Gastrocnemius medialis (tissue), 4 donors: Measurements from ENCODE around the gene SAP30L. TPM values are rescaled to one million over a fixed set of nuclear protein-coding genes. Genes with fewer than 3 reads are reported as not detected.

Source experiments
- ATAC-seq, 2 donors: fragments of 150-250 bp; one replicate each; pipeline ENCODE4 v1.9.1; 2016
- DNase-seq, 2 donors: peaks; one replicate each; pipeline ENCODE4 v3.0.0-alpha.2; 2019
- H3K27ac ChIP-seq, 4 donors: fragments of 200-600 bp; sonication (generic); 1 replicate in 1 of 4; 2 replicates in 3 of 4; pipeline ENCODE4 v1.5.1; 2016 to 2018; ENCODE audit warnings: mild to moderate bottlenecking in 2 of 4, moderate library complexity in 1 of 4
- H3K27me3 ChIP-seq, 3 donors: fragments of 200-600 bp; sonication (generic) in 2 of 3; 1 replicate in 1 of 3; 2 replicates in 2 of 3; pipeline versions ENCODE4 v1.5.1 to v1.6.0; 2016 to 2019; ENCODE audit warnings: mild to moderate bottlenecking in 1 of 3, moderate library complexity in 1 of 3
- H3K36me3 ChIP-seq, 2 donors: fragments of 200-600 bp; sonication (generic) in 1 of 2; one replicate each; pipeline ENCODE4 v1.5.1; 2017 to 2018
- H3K4me1 ChIP-seq, 2 donors: fragments of 200-600 bp; sonication (generic) in 1 of 2; one replicate each; pipeline ENCODE4 v1.5.1; 2016 to 2017; ENCODE audit warnings: mild to moderate bottlenecking in 2 of 2
- H3K4me3 ChIP-seq, 4 donors: fragments of 200-600 bp; sonication (generic) in 3 of 4; 1 replicate in 1 of 4; 2 replicates in 3 of 4; pipeline ENCODE4 v1.5.1; 2016 to 2019; ENCODE audit warnings: mild to moderate bottlenecking in 2 of 4
- H3K9me3 ChIP-seq, 3 donors: fragments of 200-600 bp; sonication (generic) in 2 of 3; 1 replicate in 1 of 3; 2 replicates in 2 of 3; pipeline ENCODE4 v1.5.1; 2016 to 2019
- POLR2A ChIP-seq, 2 donors: fragments of 450-650 bp; IDR thresholded peaks; one replicate each; pipeline ENCODE4 v1.6.1; 2017; ENCODE audit warnings: antibody characterized with exemption in 2 of 2, mild to moderate bottlenecking in 2 of 2, moderate library complexity in 2 of 2
- in situ Hi-C, 4 donors: fragments of 200-750 bp; cut with MboI; loops; one replicate each; pipeline versions ENCODE4 v1.15.0 to v1.8.0; 2017; ENCODE audit warnings: low sequenced_read_pairs in 4 of 4
- intact Hi-C: fragments of 100-400 bp; cut with DNase I; formaldehyde crosslinking; loops from one replicate; pipeline ENCODE4 v1.15.1; 2023; ENCODE audit warnings: low total_unique reads
- total RNA-seq, 4 donors: library from RNA; depleted of rRNA; stranded (reverse); fragments of >200 nt; gene quantifications; one replicate each; pipeline versions ENCODE4 v1.1.0 to v1.2.3, GENCODE V29; 2016
- TF ChIP-seq, protein P1 (sequence below), 5 experiments: fragments of 450-650 bp in 3 of 5; fragments of 200-600 bp in 2 of 5; sonication (generic) in 2 of 5; IDR thresholded peaks in 4 of 5; conservative IDR thresholded peaks in 1 of 5; 1 replicate in 4 of 5; 2 replicates in 1 of 5; pipeline ENCODE4 v1.5.1; 2016 to 2019; ENCODE audit warnings: antibody characterized with exemption in 5 of 5, mild to moderate bottlenecking in 3 of 5, moderate library complexity in 3 of 5

The SAP30L gene
- total RNA-seq, 4 donors from 2014 or later: 18.8 to 35.6 (median 25.5) TPM

DNA sequence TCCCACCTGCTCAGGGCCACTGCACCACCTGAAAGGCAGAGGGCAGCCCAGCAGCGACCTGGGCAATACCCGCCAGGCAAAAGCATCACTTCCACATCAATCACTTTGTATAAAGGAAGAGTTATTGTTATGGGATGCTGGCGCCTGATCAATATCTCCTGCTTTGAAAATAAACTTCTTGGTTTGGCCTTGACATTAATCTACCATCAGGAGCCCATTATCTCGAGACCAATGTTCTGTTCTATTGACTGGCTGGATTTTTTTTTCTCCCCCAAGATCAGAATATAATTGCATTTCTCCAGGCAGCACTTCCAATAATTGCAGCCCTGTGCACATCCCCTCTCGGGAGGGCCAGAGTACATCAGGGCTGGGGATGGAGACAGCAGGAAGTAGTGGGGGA, 44.4 kb upstream of the SAP30L start:
- Histone ChIP-seq H3K4me1 (peaks cover 0 to 3% of the 10 kb centered on the region in 2 donors), H3K36me3 (no peaks in the 10 kb centered on the region), H3K27me3 (no peaks in the 10 kb centered on the region), H3K27ac (no peak overlapping the region), H3K4me3 (no peak overlapping the region), H3K9me3 (no peaks in the 10 kb centered on the region)
- DNase-seq: no peak
- TF ChIP-seq POLR2A (IDR thresholded peaks at IDR 0.05): no peak
- TF ChIP-seq, protein P1, sequence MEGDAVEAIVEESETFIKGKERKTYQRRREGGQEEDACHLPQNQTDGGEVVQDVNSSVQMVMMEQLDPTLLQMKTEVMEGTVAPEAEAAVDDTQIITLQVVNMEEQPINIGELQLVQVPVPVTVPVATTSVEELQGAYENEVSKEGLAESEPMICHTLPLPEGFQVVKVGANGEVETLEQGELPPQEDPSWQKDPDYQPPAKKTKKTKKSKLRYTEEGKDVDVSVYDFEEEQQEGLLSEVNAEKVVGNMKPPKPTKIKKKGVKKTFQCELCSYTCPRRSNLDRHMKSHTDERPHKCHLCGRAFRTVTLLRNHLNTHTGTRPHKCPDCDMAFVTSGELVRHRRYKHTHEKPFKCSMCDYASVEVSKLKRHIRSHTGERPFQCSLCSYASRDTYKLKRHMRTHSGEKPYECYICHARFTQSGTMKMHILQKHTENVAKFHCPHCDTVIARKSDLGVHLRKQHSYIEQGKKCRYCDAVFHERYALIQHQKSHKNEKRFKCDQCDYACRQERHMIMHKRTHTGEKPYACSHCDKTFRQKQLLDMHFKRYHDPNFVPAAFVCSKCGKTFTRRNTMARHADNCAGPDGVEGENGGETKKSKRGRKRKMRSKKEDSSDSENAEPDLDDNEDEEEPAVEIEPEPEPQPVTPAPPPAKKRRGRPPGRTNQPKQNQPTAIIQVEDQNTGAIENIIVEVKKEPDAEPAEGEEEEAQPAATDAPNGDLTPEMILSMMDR (IDR thresholded peaks at IDR 0.05 in 4 of 5, conservative IDR thresholded peaks at IDR 0.05 in 1 of 5): no peak
- intact Hi-C loops (loop anchor here (5.0 to 10.0 kb wide), 2 partner anchors 209 to 427 kb away; partner anchors contain the start of gene GALNT10), in situ Hi-C loops (loop anchor here (5.0 to 25.0 kb wide), 4 partner anchors 207 to 329 kb away; partner anchors contain the start of gene GALNT10 (in 2 of the 4))
- no peak for ATAC-seq

DNA sequence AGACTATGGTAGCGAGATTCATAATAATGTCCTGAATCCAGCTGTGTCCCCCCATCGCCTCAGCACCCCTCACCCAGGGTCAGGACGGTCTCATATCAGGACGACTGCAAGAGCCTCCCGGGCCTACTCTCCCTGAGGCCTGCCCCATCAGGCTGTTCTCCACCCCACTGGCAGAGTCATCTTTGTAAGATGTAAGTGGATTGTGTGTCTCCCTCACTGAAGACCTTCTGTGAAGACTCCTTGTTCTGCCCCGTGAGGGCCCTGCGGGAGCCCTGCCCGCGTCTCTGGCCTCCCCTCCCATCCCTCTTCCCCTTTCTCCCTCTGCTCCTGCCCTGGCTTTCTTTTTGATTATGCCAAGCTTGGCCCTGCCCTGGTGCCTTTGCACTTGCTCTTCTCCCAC, 43.9 kb upstream of the SAP30L start:
- Histone ChIP-seq H3K36me3 (no peaks in the 10 kb centered on the region), H3K4me3 (no peak overlapping the region), H3K9me3 (no peaks in the 10 kb centered on the region), H3K27me3 (no peaks in the 10 kb centered on the region), H3K27ac (no peak overlapping the region), H3K4me1 (peaks cover 0 to 3% of the 10 kb centered on the region in 2 donors)
- in situ Hi-C loops (loop anchor here (5.0 to 25.0 kb wide), 4 partner anchors 207 to 330 kb away; partner anchors contain the start of gene GALNT10 (in 2 of the 4)), intact Hi-C loops (loop anchor here (5.0 to 10.0 kb wide), 2 partner anchors 210 to 427 kb away; partner anchors contain the start of gene GALNT10)
- TF ChIP-seq, protein P1 (IDR thresholded peaks at IDR 0.05 in 4 of 5, conservative IDR thresholded peaks at IDR 0.05 in 1 of 5): no peak
- no peak for TF ChIP-seq POLR2A (IDR thresholded peaks at IDR 0.05)
- no peak for ATAC-seq
- no peak for DNase-seq

DNA sequence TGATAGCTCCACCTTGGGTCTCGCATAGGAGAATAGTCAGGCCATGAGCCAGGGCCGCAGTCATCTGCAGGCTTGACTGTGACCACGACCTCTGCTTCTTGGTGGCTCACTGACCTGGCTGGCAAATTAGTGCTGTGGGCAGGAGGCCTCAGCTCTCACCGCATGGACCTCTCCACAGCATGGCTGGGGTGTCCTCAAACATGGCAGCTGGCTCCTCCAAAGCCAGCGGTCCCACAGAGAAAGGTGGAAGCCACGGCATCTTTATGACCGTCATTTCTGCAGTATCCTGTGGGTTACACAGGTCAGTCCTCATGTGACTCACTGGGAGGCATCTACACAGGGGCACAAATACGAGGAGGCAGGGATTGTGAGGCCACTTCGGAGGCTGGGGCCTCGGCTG, 43.2 kb upstream of the SAP30L start:
- TF ChIP-seq, protein P1 (IDR thresholded peaks at IDR 0.05 in 4 of 5, conservative IDR thresholded peaks at IDR 0.05 in 1 of 5): no peak
- no peak for TF ChIP-seq POLR2A (IDR thresholded peaks at IDR 0.05)
- no peak overlapping the region for H3K27ac ChIP-seq
- no peaks in the 10 kb centered on the region for H3K36me3 ChIP-seq
- no peaks in the 10 kb centered on the region for H3K9me3 ChIP-seq
- peaks cover 0 to 3% of the 10 kb centered on the region in 2 donors for H3K4me1 ChIP-seq
- H3K27me3 ChIP-seq: no peaks in the 10 kb centered on the region
- intact Hi-C loops: loop anchor here (5.0 to 10.0 kb wide), 2 partner anchors 210 to 428 kb away; partner anchors contain the start of gene GALNT10
- DNase-seq (no peak), ATAC-seq (no peak)
- in situ Hi-C loops: loop anchor here (5.0 to 25.0 kb wide), 4 partner anchors 208 to 330 kb away; partner anchors contain the start of gene GALNT10 (in 2 of the 4)
- no peak overlapping the region for H3K4me3 ChIP-seq

DNA sequence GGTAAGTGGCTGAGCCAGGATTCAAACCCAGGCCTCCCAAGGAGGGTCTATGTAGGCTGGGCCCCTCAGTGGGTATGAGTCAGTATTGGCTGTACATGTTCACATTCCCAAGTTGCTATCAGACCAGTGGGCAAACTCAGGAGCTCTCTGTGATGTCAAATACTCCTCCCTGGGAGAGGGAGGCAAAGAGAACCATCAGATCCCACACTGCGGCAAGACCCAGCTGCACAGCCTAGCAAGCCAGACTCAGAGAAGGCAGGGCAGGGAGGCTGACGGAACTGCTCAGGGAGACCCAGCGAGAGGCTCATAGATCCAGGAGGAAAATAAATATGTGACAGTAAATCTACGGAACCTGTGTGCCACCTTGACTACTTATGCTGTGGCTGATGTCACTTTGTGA, 42.6 kb upstream of the SAP30L start:
- ATAC-seq: no peak
- H3K4me1 ChIP-seq: peaks cover 0 to 3% of the 10 kb centered on the region in 2 donors
- in situ Hi-C loops: loop anchor here (5.0 to 25.0 kb wide), 4 partner anchors 208 to 331 kb away; partner anchors contain the start of gene GALNT10 (in 2 of the 4)

More for the DNA sequence above, 42.6 kb upstream of the SAP30L start:
- TF ChIP-seq, protein P1 (IDR thresholded peaks at IDR 0.05 in 4 of 5, conservative IDR thresholded peaks at IDR 0.05 in 1 of 5): no peak
- TF ChIP-seq POLR2A (IDR thresholded peaks at IDR 0.05): no peak
- Histone ChIP-seq H3K9me3 (no peaks in the 10 kb centered on the region), H3K27ac (no peak overlapping the region), H3K36me3 (no peaks in the 10 kb centered on the region), H3K27me3 (no peaks in the 10 kb centered on the region), H3K4me3 (no peak overlapping the region)
- intact Hi-C loops: loop anchor here (5.0 to 10.0 kb wide), 2 partner anchors 211 to 428 kb away; partner anchors contain the start of gene GALNT10
- DNase-seq: no peak
